ENCODE results near the gene RMDN3. TPM values are rescaled to one million over a fixed set of nuclear protein-coding genes. Genes with fewer than 3 reads are reported as not detected.

The RMDN3 gene
- total RNA-seq, 2 experiments from 2014 or later, result 29.1 to 30.3 TPM

DNA sequence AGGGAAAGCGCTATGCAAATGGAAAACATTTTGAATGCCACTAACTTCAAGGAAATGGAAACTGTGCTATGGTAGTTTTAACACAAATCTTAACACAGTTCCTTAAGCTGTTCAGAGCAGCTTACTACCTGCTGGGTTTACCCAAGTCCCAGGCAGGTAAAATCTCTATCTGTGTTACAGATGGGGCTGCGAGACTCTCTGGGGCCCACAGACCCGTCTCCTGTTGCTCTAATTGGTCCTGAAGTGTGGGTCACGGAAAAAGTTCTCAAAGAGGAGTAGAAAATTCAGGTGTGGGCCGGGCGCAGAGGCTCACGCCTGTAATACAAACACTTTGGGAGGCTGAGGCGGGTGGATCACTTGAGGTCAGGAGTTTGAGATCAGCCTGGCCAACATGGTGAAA, 34.9 kb upstream of the RMDN3 start:
- H3K27me3 ChIP-seq (ENCODE audit: control insufficient read depth in 1 of 2, insufficient read depth in 2 of 2, low read length in 2 of 2), result no peaks in the 10 kb centered on the region
- peaks cover 6% of the 10 kb centered on the region for H3K36me3 ChIP-seq (ENCODE audit: insufficient read depth, low read length)
- no peak overlapping the region for H3K4me3 Mint-ChIP-seq
- H3K4me1 ChIP-seq (ENCODE audit: insufficient read depth, low read length), result peaks cover 25% of the 10 kb centered on the region
- ChIA-PET POLR2A (interaction anchor here (1.3 kb wide), 1 partner anchor 17 kb away, joined by 4 read pairs; the partner anchor contains the start of genes DNAJC17 and ZFYVE19), CTCF (no interaction called here)
- ATAC-seq (ENCODE audit: poor library complexity), result no peak
- H3K9me3 Mint-ChIP-seq, result no peaks in the 10 kb centered on the region
- no peak overlapping the region for H3K27ac ChIP-seq (ENCODE audit: low read depth in 1 of 2, low read length in 2 of 2)
- DNase-seq, result no peak
- H3K4me3 ChIP-seq (ENCODE audit: low read length), result no peak overlapping the region
- intact Hi-C loops (cut with DNase I, micrococcal nuclease), result no loop called here
- no peaks in the 10 kb centered on the region for H3K27me3 Mint-ChIP-seq
- no peak overlapping the region for H3K27ac Mint-ChIP-seq
- H3K9me3 ChIP-seq (ENCODE audit: control insufficient read depth in 1 of 2, insufficient read depth in 1 of 2, low read length in 2 of 2), result no peaks in the 10 kb centered on the region
- TF ChIP-seq, protein P1, sequence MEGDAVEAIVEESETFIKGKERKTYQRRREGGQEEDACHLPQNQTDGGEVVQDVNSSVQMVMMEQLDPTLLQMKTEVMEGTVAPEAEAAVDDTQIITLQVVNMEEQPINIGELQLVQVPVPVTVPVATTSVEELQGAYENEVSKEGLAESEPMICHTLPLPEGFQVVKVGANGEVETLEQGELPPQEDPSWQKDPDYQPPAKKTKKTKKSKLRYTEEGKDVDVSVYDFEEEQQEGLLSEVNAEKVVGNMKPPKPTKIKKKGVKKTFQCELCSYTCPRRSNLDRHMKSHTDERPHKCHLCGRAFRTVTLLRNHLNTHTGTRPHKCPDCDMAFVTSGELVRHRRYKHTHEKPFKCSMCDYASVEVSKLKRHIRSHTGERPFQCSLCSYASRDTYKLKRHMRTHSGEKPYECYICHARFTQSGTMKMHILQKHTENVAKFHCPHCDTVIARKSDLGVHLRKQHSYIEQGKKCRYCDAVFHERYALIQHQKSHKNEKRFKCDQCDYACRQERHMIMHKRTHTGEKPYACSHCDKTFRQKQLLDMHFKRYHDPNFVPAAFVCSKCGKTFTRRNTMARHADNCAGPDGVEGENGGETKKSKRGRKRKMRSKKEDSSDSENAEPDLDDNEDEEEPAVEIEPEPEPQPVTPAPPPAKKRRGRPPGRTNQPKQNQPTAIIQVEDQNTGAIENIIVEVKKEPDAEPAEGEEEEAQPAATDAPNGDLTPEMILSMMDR (IDR thresholded peaks at IDR 0.05), result no peak
- H3K36me3 Mint-ChIP-seq (ENCODE audit: low read depth), result peaks cover 14% of the 10 kb centered on the region
- H3K4me1 Mint-ChIP-seq (ENCODE audit: low read depth), result peaks cover 28% of the 10 kb centered on the region

- peaks cover 14% of the 10 kb centered on the region for H3K36me3 Mint-ChIP-seq (ENCODE audit: low read depth)
- Histone ChIP-seq H3K27ac (ENCODE audit: low read depth in 1 of 2, low read length in 2 of 2) (no peak overlapping the region), H3K9me3 (ENCODE audit: control insufficient read depth in 1 of 2, insufficient read depth in 1 of 2, low read length in 2 of 2) (no peaks in the 10 kb centered on the region), H3K27me3 (ENCODE audit: control insufficient read depth in 1 of 2, insufficient read depth in 2 of 2, low read length in 2 of 2) (no peaks in the 10 kb centered on the region), H3K4me1 (ENCODE audit: insufficient read depth, low read length) (peaks cover 25% of the 10 kb centered on the region), H3K36me3 (ENCODE audit: insufficient read depth, low read length) (peaks cover 9% of the 10 kb centered on the region), H3K4me3 (ENCODE audit: low read length) (no peak overlapping the region)
- intact Hi-C loops (cut with DNase I, micrococcal nuclease), result no loop called here
- TF ChIP-seq, protein P1 (IDR thresholded peaks at IDR 0.05), result no peak
- ChIA-PET CTCF (no interaction called here), POLR2A (interaction anchor here (1.4 kb wide), 1 partner anchor 26 kb away, joined by 4 read pairs; the partner anchor contains the start of gene GCHFR)
- H3K9me3 Mint-ChIP-seq, result no peaks in the 10 kb centered on the region
- ATAC-seq (ENCODE audit: poor library complexity) (no peak), DNase-seq (no peak)
- no peak overlapping the region for H3K4me3 Mint-ChIP-seq
- H3K27ac Mint-ChIP-seq, result no peak overlapping the region
- H3K4me1 Mint-ChIP-seq (ENCODE audit: low read depth), result peaks cover 28% of the 10 kb centered on the region
- H3K27me3 Mint-ChIP-seq, result no peaks in the 10 kb centered on the region
Measured at GRCh38 chr15:40789119-40789518, 34.1 kb upstream of the RMDN3 start.

GRCh38 chr15:40787991-40788390, 32.9 kb upstream of the RMDN3 start:
- TF ChIP-seq, protein P1 (IDR thresholded peaks at IDR 0.05), result no peak
- Histone ChIP-seq H3K27ac (ENCODE audit: low read depth in 1 of 2, low read length in 2 of 2) (no peak overlapping the region), H3K4me1 (ENCODE audit: insufficient read depth, low read length) (peaks cover 25% of the 10 kb centered on the region), H3K9me3 (ENCODE audit: control insufficient read depth in 1 of 2, insufficient read depth in 1 of 2, low read length in 2 of 2) (no peaks in the 10 kb centered on the region), H3K36me3 (ENCODE audit: insufficient read depth, low read length) (peaks cover 9% of the 10 kb centered on the region), H3K4me3 (ENCODE audit: low read length) (no peak overlapping the region), H3K27me3 (ENCODE audit: control insufficient read depth in 1 of 2, insufficient read depth in 2 of 2, low read length in 2 of 2) (no peaks in the 10 kb centered on the region)
- DNase-seq (no peak), ATAC-seq (ENCODE audit: poor library complexity) (peak; percentile 25)
- ChIA-PET POLR2A (interaction anchor here (1.0 to 1.5 kb wide), 4 partner anchors 20 to 223 kb away, joined by 3 to 11 read pairs (median 4); partner anchors contain the start of genes CCDC32, DNAJC17, GCHFR and RAD51), CTCF (interaction anchor here (0.6 to 1.4 kb wide), 5 partner anchors 9 to 114 kb away, joined by 3 read pairs; partner anchors contain the start of genes GCHFR and VPS18)
- Mint-ChIP-seq H3K36me3 (ENCODE audit: low read depth) (peaks cover 10% of the 10 kb centered on the region), H3K27ac (peak overlapping the region; percentile 34), H3K9me3 (no peaks in the 10 kb centered on the region), H3K27me3 (no peaks in the 10 kb centered on the region), H3K4me1 (ENCODE audit: low read depth) (peaks cover 29% of the 10 kb centered on the region), H3K4me3 (no peak overlapping the region)
- intact Hi-C loops (cut with DNase I, micrococcal nuclease), result no loop called here

Data from CD4-positive, alpha-beta T cell (primary cell).